ENCODE measurements around the gene NPLOC4. TPM values are rescaled to one million over a fixed set of nuclear protein-coding genes. Genes with fewer than 3 reads are reported as not detected.

Gene NPLOC4
- total and polyA plus RNA-seq, 9 of the 15 experiments (the other 6 are each of a cell fraction or from before 2014, with no cell fraction given): 1.5 to 116 (median 64.5) TPM

DNA sequence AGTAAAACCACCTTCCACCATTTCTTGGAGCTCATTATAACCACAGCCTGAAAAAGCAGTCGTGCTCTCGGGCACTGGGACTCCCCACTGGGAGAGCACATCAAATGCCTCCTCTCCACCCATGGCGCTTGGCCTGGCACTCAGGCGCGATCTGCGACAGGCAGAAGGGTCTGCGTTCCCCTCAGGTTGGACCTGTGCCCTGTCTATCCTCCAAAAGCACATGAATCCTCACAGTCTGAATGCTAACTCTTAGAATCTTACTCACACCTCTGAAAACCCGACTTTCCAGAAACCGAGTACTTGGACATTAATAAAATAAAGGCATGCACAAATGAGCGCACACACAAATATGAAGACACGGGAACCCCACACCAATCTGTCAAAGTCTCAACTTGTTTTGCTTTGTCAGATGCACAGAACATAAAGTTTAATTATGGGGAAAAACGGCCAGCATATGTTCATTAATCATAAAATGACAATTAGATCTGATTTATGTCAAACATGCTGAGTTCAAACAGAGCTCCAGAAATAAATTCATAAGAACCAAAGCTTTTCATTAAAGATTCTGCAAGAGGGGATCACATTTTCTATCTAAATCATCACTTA lies 64.2 kb downstream of the NPLOC4 start:
- Histone ChIP-seq H3K27ac (ENCODE audit: extremely low read depth, low read depth, low read length) (no peak overlapping the region), H3K9me3 (replicated peaks; ENCODE audit: control insufficient read depth, insufficient read depth, low read depth, low read length) (no peaks in the 10 kb centered on the region), H3K4me3 (no peak overlapping the region), H3K9ac (ENCODE audit: insufficient read depth in 1 of 2, low read depth in 2 of 2, low read length in 2 of 2) (no peak overlapping the region; a peak in 1 of 4 replicates), H4K20me1 (replicated peaks; ENCODE audit: control insufficient read depth, insufficient read depth, low read length) (no peaks in the 10 kb centered on the region; the same call in 1 of the 2 replicates), H3K36me3 (ENCODE audit: control insufficient read depth, insufficient read depth, low read length) (peaks cover 92% of the 10 kb centered on the region), H3K4me1 (replicated peaks in 1 of 2; ENCODE audit: control insufficient read depth in 2 of 2, insufficient read depth in 2 of 2, low read length in 2 of 2) (peaks cover 0 to 3% of the 10 kb centered on the region in 2 experiments; a peak in 1 of 5 replicates), H2AFZ (ENCODE audit: low read depth, low read length) (no peak overlapping the region), H3K9me1 (ENCODE audit: control insufficient read depth, insufficient read depth, low read length) (no peaks in the 10 kb centered on the region), H3K79me2 (ENCODE audit: control insufficient read depth, insufficient read depth, low read length) (0 out of 3 replicates have a peak, but pooled peaks cover 2% of the 10 kb centered on the region), H3K27me3 (ENCODE audit: control insufficient read depth in 2 of 2, insufficient read depth in 2 of 2, low read length in 2 of 2) (no peaks in the 10 kb centered on the region), H3K4me2 (ENCODE audit: insufficient read depth, low read length) (no peak overlapping the region)
- no TSS peak for BruUV-seq (replicated peaks)
- FAIRE-seq: no peak
- intact Hi-C loops (cut with micrococcal nuclease) (no loop called here), in situ Hi-C loops (cut with MboI) (no loop called here)
- ATAC-seq: no peak
- ChIA-PET POLR2A (interaction anchor here (1.1 to 1.9 kb wide), 2 partner anchors 10 to 15 kb away, joined by 6 to 7 read pairs; no protein-coding TSS in a partner anchor), CTCF (ENCODE audit: low intra/inter-chr PET ratio) (no interaction called here)
- 94% methylated on average over 12 of the region's 12 CpGs for WGBS (ENCODE audit: insufficient coverage, low coverage, missing lambda C conversion rate)
- no peak for TF ChIP-seq FOXA3 (CRISPR knock-in tag; conservative IDR thresholded peaks at IDR 0.05 in 1 of 2, IDR thresholded peaks at IDR 0.05 in 1 of 2)
- no peak for TF ChIP-seq ZNF124 (CRISPR knock-in tag; IDR thresholded peaks at IDR 0.05)
- TF ChIP-seq IRF2 (CRISPR knock-in tag; IDR thresholded peaks at IDR 0.05): no peak
- no peak for TF ChIP-seq KAT2B (IDR thresholded peaks at IDR 0.05; ENCODE audit: low read depth, low read length)
- TF ChIP-seq TEAD4 (IDR thresholded peaks at IDR 0.05; ENCODE audit: low read length): no peak
- no peak for TF ChIP-seq TEAD4 (CRISPR knock-in tag; IDR thresholded peaks at IDR 0.05; ENCODE audit: borderline replicate concordance)
- TF ChIP-seq SMAD4 (CRISPR knock-in tag; conservative IDR thresholded peaks at IDR 0.05): no peak
- no peak for DNase-seq (ENCODE audit: extremely low read depth in 1 of 4, low spot score in 3 of 4)

Measured in K562 (cell line).